HG02973 (cell line): ENCODE results near the gene ECE1.

Source experiments
- ATAC-seq: cut with Tn5 transposase; IDR thresholded peaks from one replicate; pipeline ENCODE4 v1.9.1; 2021; ENCODE audit warnings: moderate library complexity; ENCODE audit not compliant: unreplicated experiment

ECE1 gene

GRCh38 chr1:21255284-21255942 is 34.9 kb downstream of the ECE1 start:
- ATAC-seq = no peak

GRCh38 chr1:21254335-21254951 is 35.8 kb downstream of the ECE1 start:
- no peak for ATAC-seq

- ATAC-seq = no peak
Measured at GRCh38 chr1:21251773-21252471, 38.3 kb downstream of the ECE1 start.

- no peak for ATAC-seq
Measured at GRCh38 chr1:21249940-21250493, 40.2 kb downstream of the ECE1 start.

- ATAC-seq = no peak
Measured at GRCh38 chr1:21247892-21248715, 42.2 kb downstream of the ECE1 start.

- ATAC-seq = no peak
Measured at GRCh38 chr1:21246905-21247642, 43.2 kb downstream of the ECE1 start.

GRCh38 chr1:21245688-21246229 is 44.5 kb downstream of the ECE1 start:
- ATAC-seq = no peak

GRCh38 chr1:21244986-21245687 is 45.1 kb downstream of the ECE1 start:
- ATAC-seq = no peak

- no peak for ATAC-seq
Measured at GRCh38 chr1:21244154-21244553, 46.1 kb downstream of the ECE1 start.

GRCh38 chr1:21242846-21243245 is 47.4 kb downstream of the ECE1 start:
- no peak for ATAC-seq

- ATAC-seq = no peak
Measured at GRCh38 chr1:21241771-21242581, 48.3 kb downstream of the ECE1 start.

GRCh38 chr1:21240706-21241105 is 49.6 kb downstream of the ECE1 start:
- no peak for ATAC-seq

GRCh38 chr1:21239221-21239620 is 51.0 kb downstream of the ECE1 start:
- ATAC-seq = no peak

GRCh38 chr1:21238141-21238800 is 52.0 kb downstream of the ECE1 start:
- no peak for ATAC-seq

GRCh38 chr1:21237446-21238088 is 52.7 kb downstream of the ECE1 start:
- no peak for ATAC-seq

GRCh38 chr1:21236178-21236577 is 54.1 kb downstream of the ECE1 start:
- ATAC-seq = no peak

- no peak for ATAC-seq
Measured at GRCh38 chr1:21234779-21235178, 55.5 kb downstream of the ECE1 start.

- no peak for ATAC-seq
Measured at GRCh38 chr1:21233490-21233889, 56.8 kb downstream of the ECE1 start.
